ENCODE measurements around the gene TOM1L2.
"Not testable (repeated sequence)": the region's sequence is repeated elsewhere in the genome, so short reads cannot be mapped to it uniquely, and the experiment has no call there.

Gene TOM1L2

DNA sequence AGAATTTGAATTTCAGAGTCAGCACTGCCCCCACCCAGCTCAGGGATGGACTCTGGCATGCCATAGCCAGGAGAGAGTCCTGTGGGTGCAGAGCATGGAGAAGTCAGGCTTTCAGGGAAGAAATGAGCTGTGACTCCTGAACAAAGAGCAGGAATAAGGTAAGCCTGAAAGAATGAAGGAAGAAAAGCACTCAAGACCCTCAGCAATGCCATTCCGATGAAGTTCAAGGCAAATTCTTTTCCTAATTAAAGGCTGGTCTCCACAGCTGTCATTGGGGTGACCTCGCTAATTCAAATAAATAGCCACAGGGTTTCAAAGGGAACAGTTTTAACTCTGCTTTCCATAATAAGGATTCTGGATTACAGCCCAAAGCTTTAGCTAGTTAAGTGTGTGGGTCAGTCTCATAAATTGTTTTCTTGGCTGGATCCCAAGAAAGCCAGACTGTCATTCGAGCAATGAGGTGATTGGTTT is 31.7 kb downstream of the TOM1L2 start:
- DNase-seq: no peak
- H3K79me2 ChIP-seq (ENCODE audit: low read length): peaks cover 35% of the 10 kb centered on the region
- H3K9me2 ChIP-seq (replicated peaks; ENCODE audit: insufficient read depth, low read length): no peaks in the 10 kb centered on the region
- H2AFZ ChIP-seq (ENCODE audit: low read length): no peak overlapping the region
- no peak overlapping the region for H3K27ac ChIP-seq (ENCODE audit: low read length)
- H3K9ac ChIP-seq (ENCODE audit: low read length): no peak overlapping the region
- H3K4me1 ChIP-seq (ENCODE audit: low read length): peaks cover 19% of the 10 kb centered on the region
- H3K4me3 ChIP-seq (ENCODE audit: low read length): no peak overlapping the region
- no peaks in the 10 kb centered on the region for H3K27me3 ChIP-seq (replicated peaks; ENCODE audit: insufficient read depth, low read length)
- peaks cover 14% of the 10 kb centered on the region for H4K20me1 ChIP-seq (ENCODE audit: insufficient read depth, low read length)
- H3K9me3 ChIP-seq (replicated peaks; ENCODE audit: insufficient read depth, low read length): no peaks in the 10 kb centered on the region
- no peak overlapping the region for H3K4me2 ChIP-seq (ENCODE audit: low read depth, low read length)
- no peaks in the 10 kb centered on the region for H3K36me3 ChIP-seq (replicated peaks; ENCODE audit: insufficient read depth, low read length)
- TF ChIP-seq EZH2phosphoT487 (IDR thresholded peaks at IDR 0.05; ENCODE audit: low read length) (no peak), EZH2 (optimal IDR thresholded peaks at IDR 0.05; ENCODE audit: low read depth, low read length) (no peak), CTCF (IDR thresholded peaks at IDR 0.05; ENCODE audit: low read length) (no peak)
- H3F3A ChIP-seq (ENCODE audit: insufficient read depth, low read length): peaks cover 9% of the 10 kb centered on the region

DNA sequence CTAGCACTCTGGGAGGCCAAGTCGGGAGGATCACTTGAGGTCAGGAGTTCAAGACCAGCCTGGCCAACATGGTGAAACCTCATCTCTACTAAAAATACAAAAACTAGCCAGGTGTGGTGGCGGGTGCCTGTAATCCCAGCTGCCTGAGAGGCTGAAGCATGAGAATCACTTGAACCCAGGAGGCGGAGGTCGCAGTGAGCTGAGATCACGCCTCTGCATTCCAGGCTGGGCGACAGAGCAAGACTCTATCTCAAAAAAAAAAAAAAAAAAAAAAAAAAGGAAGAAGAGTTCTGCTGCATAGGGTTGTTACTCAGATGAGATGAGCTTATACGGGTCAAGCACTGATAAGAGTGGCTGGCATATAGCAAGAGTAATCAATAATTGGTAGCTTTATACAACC is 32.3 kb downstream of the TOM1L2 start:
- not testable (repeated sequence) for H3K4me2 ChIP-seq (ENCODE audit: low read depth, low read length); H3K9ac ChIP-seq (ENCODE audit: low read length); H3K27me3 ChIP-seq (replicated peaks; ENCODE audit: insufficient read depth, low read length); H3K27ac ChIP-seq (ENCODE audit: low read length); H3K4me3 ChIP-seq (ENCODE audit: low read length); H3F3A ChIP-seq (ENCODE audit: insufficient read depth, low read length); H2AFZ ChIP-seq (ENCODE audit: low read length); DNase-seq; H3K36me3 ChIP-seq (replicated peaks; ENCODE audit: insufficient read depth, low read length); H3K9me2 ChIP-seq (replicated peaks; ENCODE audit: insufficient read depth, low read length); H3K9me3 ChIP-seq (replicated peaks; ENCODE audit: insufficient read depth, low read length)
- Histone ChIP-seq H3K79me2 (ENCODE audit: low read length) (peaks cover 35% of the 10 kb centered on the region), H4K20me1 (ENCODE audit: insufficient read depth, low read length) (peaks cover 14% of the 10 kb centered on the region), H3K4me1 (ENCODE audit: low read length) (peaks cover 19% of the 10 kb centered on the region)

DNA sequence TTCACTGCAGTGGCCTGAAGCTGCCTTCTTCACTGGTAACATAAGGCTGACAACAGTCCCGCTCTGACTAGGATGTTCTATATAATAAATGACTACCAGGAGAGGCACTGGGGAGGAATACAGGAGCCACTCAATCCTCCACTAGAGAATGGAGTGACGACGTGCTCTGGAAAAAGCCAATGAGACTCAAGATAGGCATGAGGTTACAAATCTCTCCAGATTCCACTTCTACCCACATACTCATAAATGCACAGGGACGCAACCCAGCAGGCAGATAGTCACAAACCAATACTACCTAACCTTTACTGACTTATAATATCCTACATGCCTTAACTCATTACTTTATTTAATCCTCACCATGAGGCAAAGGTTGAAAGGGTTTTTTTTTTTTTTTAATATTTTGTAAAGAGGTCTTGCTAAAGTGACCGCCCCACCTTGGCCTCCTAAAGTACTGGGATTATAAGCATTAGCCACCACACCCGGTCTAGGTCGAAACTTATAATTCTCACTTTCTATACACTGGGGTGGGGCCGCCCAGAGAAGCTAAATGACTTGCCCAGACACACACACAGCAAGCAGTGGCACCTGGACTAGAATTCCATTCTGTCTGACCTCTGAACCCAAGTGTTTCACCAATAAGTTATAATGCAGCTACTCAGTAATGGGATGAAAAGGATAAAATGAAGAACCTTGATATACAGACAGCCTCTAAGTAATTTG is 33.7 kb downstream of the TOM1L2 start:
- Histone ChIP-seq H3K9me3 (replicated peaks; ENCODE audit: insufficient read depth, low read length) (no peaks in the 10 kb centered on the region), H3K4me2 (ENCODE audit: low read depth, low read length) (peak overlapping the region; percentile 9; the same call in 1 of the 2 replicates), H3K27ac (ENCODE audit: low read length) (no peak overlapping the region), H3K79me2 (ENCODE audit: low read length) (peaks cover 35% of the 10 kb centered on the region), H2AFZ (ENCODE audit: low read length) (no peak overlapping the region), H3K4me3 (ENCODE audit: low read length) (no peak overlapping the region), H3K27me3 (replicated peaks; ENCODE audit: insufficient read depth, low read length) (no peaks in the 10 kb centered on the region), H3K36me3 (replicated peaks; ENCODE audit: insufficient read depth, low read length) (no peaks in the 10 kb centered on the region), H4K20me1 (ENCODE audit: insufficient read depth, low read length) (peaks cover 14% of the 10 kb centered on the region), H3K4me1 (ENCODE audit: low read length) (peaks cover 19% of the 10 kb centered on the region), H3K9ac (ENCODE audit: low read length) (no peak overlapping the region), H3K9me2 (replicated peaks; ENCODE audit: insufficient read depth, low read length) (no peaks in the 10 kb centered on the region), H3F3A (ENCODE audit: insufficient read depth, low read length) (peaks cover 9% of the 10 kb centered on the region)
- no peak for TF ChIP-seq EZH2 (optimal IDR thresholded peaks at IDR 0.05; ENCODE audit: low read depth, low read length)
- TF ChIP-seq EZH2phosphoT487 (IDR thresholded peaks at IDR 0.05; ENCODE audit: low read length): no peak
- no peak for TF ChIP-seq CTCF (IDR thresholded peaks at IDR 0.05; ENCODE audit: low read length)
- peak; percentile 65 for DNase-seq

DNA sequence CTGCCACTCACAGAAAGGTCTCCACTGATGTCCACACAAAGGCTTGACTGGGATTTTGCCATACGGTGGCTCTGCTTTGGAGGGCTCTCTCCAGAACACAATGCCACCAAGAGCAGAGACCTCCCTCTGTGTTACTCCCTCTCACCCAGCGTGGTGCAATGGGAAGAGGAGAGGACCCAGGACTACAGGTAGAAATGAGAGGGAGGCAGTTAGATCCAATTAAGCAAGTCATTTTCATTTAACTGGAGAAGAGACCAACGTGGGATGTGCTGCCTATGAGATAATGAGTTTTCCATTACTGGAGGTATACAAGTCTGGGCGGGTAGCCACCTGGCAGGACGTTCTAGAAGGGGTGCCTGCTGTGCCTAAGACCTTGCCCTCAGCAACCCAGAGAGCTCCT is 34.2 kb downstream of the TOM1L2 start:
- H3K79me2 ChIP-seq (ENCODE audit: low read length): peaks cover 35% of the 10 kb centered on the region
- no peaks in the 10 kb centered on the region for H3K27me3 ChIP-seq (replicated peaks; ENCODE audit: insufficient read depth, low read length)
- no peak overlapping the region for H2AFZ ChIP-seq (ENCODE audit: low read length)
- no peak for DNase-seq
- H3K4me2 ChIP-seq (ENCODE audit: low read depth, low read length): no peak overlapping the region
- H3K4me3 ChIP-seq (ENCODE audit: low read length): no peak overlapping the region
- peaks cover 14% of the 10 kb centered on the region for H4K20me1 ChIP-seq (ENCODE audit: insufficient read depth, low read length)
- TF ChIP-seq CTCF (IDR thresholded peaks at IDR 0.05; ENCODE audit: low read length) (no peak), EZH2phosphoT487 (IDR thresholded peaks at IDR 0.05; ENCODE audit: low read length) (no peak), EZH2 (optimal IDR thresholded peaks at IDR 0.05; ENCODE audit: low read depth, low read length) (no peak)
- H3K36me3 ChIP-seq (replicated peaks; ENCODE audit: insufficient read depth, low read length): no peaks in the 10 kb centered on the region
- H3K9ac ChIP-seq (ENCODE audit: low read length): no peak overlapping the region
- H3K9me3 ChIP-seq (replicated peaks; ENCODE audit: insufficient read depth, low read length): no peaks in the 10 kb centered on the region
- H3K27ac ChIP-seq (ENCODE audit: low read length): no peak overlapping the region
- H3K9me2 ChIP-seq (replicated peaks; ENCODE audit: insufficient read depth, low read length): no peaks in the 10 kb centered on the region
- H3K4me1 ChIP-seq (ENCODE audit: low read length): peaks cover 19% of the 10 kb centered on the region
- peaks cover 9% of the 10 kb centered on the region for H3F3A ChIP-seq (ENCODE audit: insufficient read depth, low read length)

Data from MM.1S (cell line).